ENCODE results near the gene CHST15.
"Not testable (repeated sequence)": the region's sequence is repeated elsewhere in the genome, so short reads cannot be mapped to it uniquely, and the experiment has no call there.

Gene CHST15

GRCh38 chr10:124045276-124045675, 48.1 kb downstream of the CHST15 start:
- DNase-seq (ENCODE audit: low read depth in 2 of 2) = no peak

- DNase-seq (ENCODE audit: low read depth in 2 of 2) = no peak
These were observed 49.1 kb downstream of the CHST15 start for GRCh38 chr10:124044143-124044862.

GRCh38 chr10:124043310-124044142, 49.9 kb downstream of the CHST15 start:
- DNase-seq (ENCODE audit: low read depth in 2 of 2) = no peak

- no peak for DNase-seq (ENCODE audit: low read depth in 2 of 2)
These were observed 50.6 kb downstream of the CHST15 start for GRCh38 chr10:124042656-124043309.

GRCh38 chr10:124041675-124042445, 51.5 kb downstream of the CHST15 start:
- DNase-seq (ENCODE audit: low read depth in 2 of 2) = no peak

GRCh38 chr10:124040451-124041188, 52.8 kb downstream of the CHST15 start:
- no peak for DNase-seq (ENCODE audit: low read depth in 2 of 2)

- DNase-seq (ENCODE audit: low read depth in 2 of 2) = no peak
These were observed 53.9 kb downstream of the CHST15 start for GRCh38 chr10:124039483-124040013.

GRCh38 chr10:124037784-124038183, 55.6 kb downstream of the CHST15 start:
- DNase-seq (ENCODE audit: low read depth in 2 of 2) = no peak

- no peak for DNase-seq (ENCODE audit: low read depth in 2 of 2)
These were observed 56.1 kb downstream of the CHST15 start for GRCh38 chr10:124037286-124037685.

GRCh38 chr10:124036746-124037145, 56.7 kb downstream of the CHST15 start:
- DNase-seq (ENCODE audit: low read depth in 2 of 2) = no peak

GRCh38 chr10:124035928-124036558, 57.4 kb downstream of the CHST15 start:
- no peak for DNase-seq (ENCODE audit: low read depth in 2 of 2)

GRCh38 chr10:124035306-124035927, 58.0 kb downstream of the CHST15 start:
- no peak for DNase-seq (ENCODE audit: low read depth in 2 of 2)

GRCh38 chr10:124034576-124035305, 58.7 kb downstream of the CHST15 start:
- DNase-seq (ENCODE audit: low read depth in 2 of 2) = not testable (repeated sequence)

- no peak for DNase-seq (ENCODE audit: low read depth in 2 of 2)
These were observed 59.5 kb downstream of the CHST15 start for GRCh38 chr10:124033887-124034218.

- DNase-seq (ENCODE audit: low read depth in 2 of 2) = no peak
These were observed 60.2 kb downstream of the CHST15 start for GRCh38 chr10:124032971-124033886.

GRCh38 chr10:124032087-124032935, 61.1 kb downstream of the CHST15 start:
- DNase-seq (ENCODE audit: low read depth in 2 of 2) = no peak

- DNase-seq (ENCODE audit: low read depth in 2 of 2) = no peak
These were observed 62.8 kb downstream of the CHST15 start for GRCh38 chr10:124030492-124031110.

Data from stimulated activated CD4-positive, alpha-beta T cell treated with anti-CD3 and anti-CD28 coated beads, Interleukin-1b, Interleukin-23, amount 100 ng/mL, for 1 hour (primary cell).